Neutrophil (primary cell): Measurements from ENCODE around the gene CHRM1.

Experiments used
- H3K27ac ChIP-seq: fragments of 200-600 bp; sonication (generic); 2 replicates; pipeline ENCODE4 v1.5.1; 2016; ENCODE audit warnings: mild to moderate bottlenecking, moderate library complexity
- H3K27me3 ChIP-seq: fragments of 200-600 bp; sonication (generic); 2 replicates; pipeline ENCODE4 v1.6.0; 2016; ENCODE audit warnings: mild to moderate bottlenecking
- H3K36me3 ChIP-seq: fragments of 200-600 bp; sonication (generic); 2 replicates; pipeline ENCODE4 v1.5.1; 2017
- H3K4me1 ChIP-seq, 2 experiments: fragments of 200-600 bp in 1 of 2; sonication (generic) in 1 of 2; 1 replicate in 1 of 2; 2 replicates in 1 of 2; pipeline versions ENCODE4 v1.5.1 to v1.6.1; 2013 to 2016; ENCODE audit warnings: low read depth in 1 of 2, low read length in 1 of 2, mild to moderate bottlenecking in 1 of 2, moderate library complexity in 1 of 2; ENCODE audit not compliant: control insufficient read depth in 1 of 2, insufficient read depth in 1 of 2
- H3K4me3 ChIP-seq, 2 experiments: fragments of 200-600 bp in 1 of 2; sonication (generic) in 1 of 2; 1 replicate in 1 of 2; 2 replicates in 1 of 2; pipeline ENCODE4 v1.5.1; 2013 to 2016; ENCODE audit warnings: low read depth in 1 of 2, low read length in 1 of 2, mild to moderate bottlenecking in 1 of 2, moderate library complexity in 1 of 2
- H3K9me3 ChIP-seq: fragments of 200-600 bp; sonication (generic); 2 replicates; pipeline ENCODE4 v1.5.1; 2016
- CTCF ChIP-seq: fragments of 200-600 bp; sonication (generic); IDR thresholded peaks from 2 replicates; pipeline ENCODE4 v1.5.1; 2016; ENCODE audit warnings: antibody characterized with exemption

The CHRM1 gene

DNA sequence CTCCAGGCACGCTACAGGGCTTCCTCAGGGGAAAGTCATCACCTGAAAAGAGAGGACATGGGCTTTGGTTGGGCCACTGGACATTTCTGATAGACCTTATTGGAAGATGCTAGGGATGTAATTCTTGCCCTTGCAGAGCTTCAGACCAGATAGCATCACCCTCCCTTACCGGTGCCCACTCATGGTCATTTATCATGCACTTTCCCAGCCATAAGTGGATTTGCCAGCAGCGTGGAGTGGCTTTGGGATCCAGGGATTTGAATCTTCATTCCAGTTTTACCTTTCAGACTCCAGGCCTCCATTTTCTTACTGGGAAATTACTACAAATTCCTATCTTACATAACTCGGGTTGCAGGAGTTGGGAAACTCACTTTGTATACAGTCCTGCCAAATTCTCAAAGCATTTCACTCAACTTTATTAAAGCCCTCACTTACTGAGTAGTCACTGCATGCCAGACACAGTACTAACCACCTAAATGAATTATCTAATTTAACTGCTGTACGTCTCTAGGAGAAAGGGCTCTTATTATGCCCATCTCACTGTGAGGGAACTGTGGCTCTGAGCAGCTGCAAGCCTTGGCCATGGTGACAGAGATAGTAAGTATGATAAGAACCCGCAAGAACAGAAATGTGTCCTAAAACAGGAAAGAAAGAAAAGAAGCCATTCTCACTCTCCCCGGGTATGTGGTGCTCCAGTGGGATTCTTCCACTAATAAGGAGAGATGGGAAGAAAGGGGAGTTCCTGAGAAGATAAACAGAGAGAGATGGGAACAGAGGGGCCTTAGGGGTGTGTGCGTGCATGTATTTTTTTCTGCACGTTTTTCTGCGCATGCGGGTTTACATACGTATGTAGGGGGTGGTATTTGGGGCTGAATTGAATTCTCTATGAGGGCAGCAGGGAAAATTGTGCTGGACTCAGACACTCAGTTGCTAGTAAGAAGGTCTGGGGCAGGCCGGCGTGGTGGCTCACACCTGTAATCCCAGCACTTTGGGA, 9.7 kb downstream of the CHRM1 start:
- Histone ChIP-seq H3K9me3 (no peaks in the 10 kb centered on the region), H3K4me3 (no peak overlapping the region), H3K4me1 (no peaks in the 10 kb centered on the region), H3K27me3 (peaks cover 11% of the 10 kb centered on the region), H3K36me3 (no peaks in the 10 kb centered on the region), H3K27ac (no peak overlapping the region)
- no peak for TF ChIP-seq CTCF

DNA sequence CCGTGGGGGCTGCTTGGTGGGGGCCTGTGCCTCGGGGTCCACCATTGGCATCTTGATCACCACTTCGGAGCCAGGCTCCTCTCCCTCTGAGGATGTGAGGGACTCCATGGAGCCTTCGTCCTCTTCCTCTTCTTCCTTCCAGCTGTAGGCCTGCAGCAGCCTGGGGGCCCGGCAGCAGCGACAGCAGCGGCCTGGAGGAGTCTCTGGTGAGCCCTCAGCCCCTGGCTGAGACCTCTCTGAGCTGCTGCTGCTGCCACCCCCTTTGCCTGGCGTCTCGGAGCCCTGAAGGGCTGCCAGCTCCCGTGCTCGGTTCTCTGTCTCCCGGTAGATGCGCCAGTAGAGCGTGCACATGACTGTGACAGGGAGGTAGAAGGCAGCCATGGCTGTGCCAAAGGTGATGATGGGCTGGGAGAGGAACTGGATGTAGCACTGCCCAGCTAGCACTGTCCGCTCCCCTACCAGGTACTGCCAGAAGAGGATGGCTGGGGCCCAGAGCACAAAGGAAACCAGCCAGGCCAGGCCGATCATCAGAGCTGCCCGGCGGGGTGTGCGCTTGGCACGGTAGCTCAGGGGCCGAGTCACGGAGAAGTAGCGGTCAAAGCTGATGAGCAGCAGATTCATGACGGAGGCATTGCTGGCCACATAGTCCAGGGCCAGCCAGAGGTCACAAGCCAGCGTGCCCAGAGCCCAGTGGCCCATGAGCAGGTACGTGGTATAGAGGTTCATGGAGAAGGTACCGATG, 10.9 kb downstream of the CHRM1 start:
- no peak for TF ChIP-seq CTCF
- Histone ChIP-seq H3K27me3 (peaks cover 23% of the 10 kb centered on the region), H3K4me1 (peaks cover 0 to 6% of the 10 kb centered on the region in 2 experiments), H3K36me3 (no peaks in the 10 kb centered on the region), H3K4me3 (no peak overlapping the region), H3K27ac (no peak overlapping the region), H3K9me3 (no peaks in the 10 kb centered on the region)

DNA sequence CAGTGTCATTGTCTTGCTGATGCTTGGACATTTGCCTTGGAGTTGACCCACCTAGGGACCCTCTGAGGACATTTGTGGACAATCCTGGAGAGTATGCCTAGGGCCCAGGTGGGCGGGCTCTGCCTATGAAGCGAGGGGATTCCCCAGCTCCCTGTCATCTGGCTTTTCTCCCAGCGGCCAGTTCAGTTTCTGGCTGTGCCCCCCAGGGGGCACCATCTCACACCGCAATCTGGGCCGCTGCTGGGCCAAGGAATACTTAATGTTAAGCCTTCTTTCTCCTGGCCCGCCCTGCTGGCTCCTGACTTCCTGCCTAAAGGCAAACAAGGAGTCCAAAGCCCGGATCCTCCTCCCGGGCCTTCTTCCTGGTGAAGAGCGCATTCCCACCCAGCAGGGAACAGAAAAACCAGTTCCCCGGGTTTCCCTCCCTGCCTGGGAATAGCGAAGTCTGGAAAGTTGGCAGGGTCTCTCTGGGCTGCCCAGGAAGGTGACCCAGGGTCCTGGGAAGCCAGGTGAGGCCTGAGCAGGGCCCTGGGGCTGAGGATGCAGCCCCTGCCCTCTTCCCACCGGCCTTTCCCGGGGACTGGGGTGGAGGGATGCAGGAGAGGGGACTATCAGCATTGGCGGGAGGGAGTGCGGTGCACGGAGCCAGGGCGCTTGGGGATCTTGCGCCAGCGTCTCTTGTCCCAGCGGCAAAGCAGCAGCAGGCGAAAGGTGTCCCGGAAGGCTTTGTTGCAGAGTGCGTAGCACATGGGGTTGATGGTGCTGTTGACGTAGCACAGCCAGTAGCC, 11.9 kb downstream of the CHRM1 start:
- peaks cover 0 to 6% of the 10 kb centered on the region in 2 experiments for H3K4me1 ChIP-seq
- H3K27ac ChIP-seq: no peak overlapping the region
- no peaks in the 10 kb centered on the region for H3K9me3 ChIP-seq
- no peak for TF ChIP-seq CTCF
- H3K27me3 ChIP-seq: peaks cover 27% of the 10 kb centered on the region
- H3K36me3 ChIP-seq: no peaks in the 10 kb centered on the region
- no peak overlapping the region for H3K4me3 ChIP-seq

DNA sequence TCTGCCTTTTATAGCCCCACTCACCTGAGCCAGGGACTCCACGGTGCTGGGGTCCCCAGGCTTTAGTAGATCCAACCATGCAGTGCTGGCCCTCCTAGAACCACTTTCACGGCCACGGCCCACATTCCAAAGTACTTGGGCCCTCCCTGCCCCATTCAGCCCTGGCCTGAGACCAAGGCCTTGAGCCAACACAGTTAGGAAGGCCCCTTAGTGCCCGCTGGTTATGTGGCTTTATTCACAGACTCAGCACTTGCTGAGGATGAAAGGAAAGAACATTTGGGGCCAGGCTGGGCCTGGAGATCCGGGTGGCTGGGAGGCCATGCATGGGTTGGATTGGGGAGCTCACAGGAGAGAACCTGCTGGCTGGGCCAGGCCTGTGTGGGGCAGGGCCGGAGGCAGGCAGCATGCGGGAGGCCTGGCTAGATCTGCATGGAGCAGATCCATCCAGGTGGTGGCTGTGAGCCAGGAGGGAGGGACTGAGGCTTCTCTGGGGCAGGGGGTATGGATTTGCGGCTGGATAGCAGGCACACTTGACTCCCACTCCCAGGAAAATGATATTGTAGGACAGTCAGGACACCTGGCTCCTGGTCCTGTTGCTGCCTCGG, 12.6 kb downstream of the CHRM1 start:
- Histone ChIP-seq H3K9me3 (no peaks in the 10 kb centered on the region), H3K36me3 (no peaks in the 10 kb centered on the region), H3K27me3 (peaks cover 27% of the 10 kb centered on the region), H3K4me1 (peaks cover 0 to 6% of the 10 kb centered on the region in 2 experiments), H3K27ac (no peak overlapping the region), H3K4me3 (no peak overlapping the region)
- TF ChIP-seq CTCF: no peak
